H1 (cell line): ENCODE results near the gene SLN. TPM values are rescaled to one million over a fixed set of nuclear protein-coding genes. Genes with fewer than 3 reads are reported as not detected.

Experiments
- CTCF ChIA-PET: fragments of 300-600 bp; sonication (Branson Sonifier 250); formaldehyde crosslinking; loops from one replicate; lab custom pipeline; 2021; ENCODE audit not compliant: partially characterized antibody; lab: Charles Lee
- POLR2A ChIA-PET: fragments of 300-600 bp; sonication (Branson Sonifier 250); formaldehyde crosslinking; loops from one replicate; lab custom pipeline; 2021; ENCODE audit warnings: inconsistent platforms; ENCODE audit not compliant: partially characterized antibody; lab: Charles Lee
- DNase-seq, 2 experiments: peaks; one replicate each; pipeline versions ENCODE4 v3.0.0 to v3.0.0-alpha.2; 2010 to 2022; ENCODE audit warnings: low spot score in 2 of 2, low read depth in 1 of 2, mixed read lengths in 1 of 2
- FAIRE-seq: peaks from 2 replicates; lab custom pipeline; 2011; peaks lifted over from hg19 to GRCh38; lab: Jason Lieb, UNC
- H2AFZ ChIP-seq: 2 replicates; pipeline ENCODE4 v1.8.1; 2012; ENCODE audit warnings: low read length, inconsistent platforms
- H2AK5ac ChIP-seq: 2 replicates; pipeline ENCODE4 v1.6.1; 2013; ENCODE audit warnings: low read depth, low read length
- H2BK120ac ChIP-seq: replicated peaks from 2 replicates; pipeline ENCODE3; 2013; ENCODE audit warnings: low read depth, low read length, inconsistent platforms
- H2BK12ac ChIP-seq: 2 replicates; pipeline ENCODE4 v1.6.1; 2013; ENCODE audit warnings: low read depth, low read length
- H2BK15ac ChIP-seq: 2 replicates; pipeline ENCODE4 v1.6.1; 2013; ENCODE audit warnings: low read length
- H2BK20ac ChIP-seq: 2 replicates; pipeline ENCODE4 v1.6.1; 2013; ENCODE audit warnings: low read length
- H2BK5ac ChIP-seq: 2 replicates; pipeline ENCODE4 v1.6.1; 2013; ENCODE audit warnings: low read depth, low read length
- H3K14ac ChIP-seq: 2 replicates; pipeline ENCODE4 v1.6.1; 2013; ENCODE audit warnings: inconsistent platforms; ENCODE audit not compliant: insufficient read length
- H3K18ac ChIP-seq: 2 replicates; pipeline ENCODE4 v1.6.1; 2013; ENCODE audit warnings: low read length; ENCODE audit errors: extremely low read depth
- H3K23ac ChIP-seq: 2 replicates; pipeline ENCODE4 v1.6.1; 2013; ENCODE audit warnings: inconsistent platforms; ENCODE audit not compliant: insufficient read length
- H3K23me2 ChIP-seq: 2 replicates; pipeline ENCODE4 v1.6.1; 2013; ENCODE audit warnings: low read depth, low read length
- H3K27ac ChIP-seq: 2 replicates; pipeline ENCODE4 v1.6.1; 2011; ENCODE audit warnings: low read depth, low read length, inconsistent platforms
- H3K27me3 ChIP-seq, 4 experiments: replicated peaks in 1 of 4; 1 replicate in 1 of 4; 2 replicates in 3 of 4; pipeline versions ENCODE4 v1.6.1 to v1.8.1; 2011 to 2013; ENCODE audit warnings: low read length in 3 of 4, mild to moderate bottlenecking in 3 of 4, inconsistent platforms in 2 of 4, mixed read lengths in 2 of 4, moderate library complexity in 1 of 4; ENCODE audit not compliant: control insufficient read depth in 3 of 4, insufficient read depth in 3 of 4; ENCODE audit errors: extremely low read depth in 1 of 4
- H3K36me3 ChIP-seq, 4 experiments: 2 replicates each; pipeline versions ENCODE4 v1.6.1 to v1.8.1; 2011 to 2013; ENCODE audit warnings: mild to moderate bottlenecking in 4 of 4, low read length in 3 of 4, moderate library complexity in 2 of 4, control low read depth in 1 of 4, inconsistent platforms in 1 of 4; ENCODE audit not compliant: insufficient read depth in 4 of 4, control insufficient read depth in 2 of 4
- H3K4ac ChIP-seq: replicated peaks from 2 replicates; pipeline ENCODE3; 2013; ENCODE audit warnings: low read length, low read depth, mixed read lengths, inconsistent platforms; ENCODE audit not compliant: insufficient read length
- H3K4me1 ChIP-seq, 4 experiments: replicated peaks in 1 of 4; 1 replicate in 1 of 4; 2 replicates in 3 of 4; pipeline versions ENCODE4 v1.6.1 to v1.8.1; 2011 to 2013; ENCODE audit warnings: low read length in 3 of 4, inconsistent platforms in 2 of 4, mixed read lengths in 1 of 4; ENCODE audit not compliant: insufficient read depth in 4 of 4, control insufficient read depth in 3 of 4
- H3K4me2 ChIP-seq, 2 experiments: 2 replicates each; pipeline versions ENCODE4 v1.6.1 to v1.8.1; 2011 to 2013; ENCODE audit warnings: low read depth in 2 of 2, low read length in 2 of 2, control low read depth in 1 of 2, inconsistent platforms in 1 of 2, mild to moderate bottlenecking in 1 of 2; ENCODE audit not compliant: insufficient read depth in 1 of 2
- H3K4me3 ChIP-seq, 4 experiments: fragments of 200-600, 300-600 bp in 1 of 4; sonication (generic), shearing (Covaris generic), sonication (Bioruptor Twin) in 1 of 4; 2 replicates each; pipeline versions ENCODE4 v1.5.1 to v1.8.1; 2011 to 2016; ENCODE audit warnings: low read length in 4 of 4, low read depth in 3 of 4, control low read depth in 2 of 4, inconsistent platforms in 2 of 4, mild to moderate bottlenecking in 2 of 4, mixed read lengths in 1 of 4, moderate library complexity in 1 of 4; ENCODE audit not compliant: insufficient read depth in 2 of 4; ENCODE audit errors: extremely low read depth in 1 of 4
- H3K56ac ChIP-seq: replicated peaks from 2 replicates; pipeline ENCODE3; 2013; ENCODE audit warnings: low read depth, mild to moderate bottlenecking, mixed read lengths, low read length, inconsistent platforms; ENCODE audit not compliant: insufficient read length
- H3K79me1 ChIP-seq: 2 replicates; pipeline ENCODE4 v1.6.1; 2013; ENCODE audit warnings: low read depth, low read length, control low read depth
- H3K79me2 ChIP-seq, 2 experiments: 2 replicates each; pipeline versions ENCODE4 v1.6.1 to v1.8.1; 2012 to 2013; ENCODE audit warnings: low read length in 2 of 2, mild to moderate bottlenecking in 2 of 2, inconsistent platforms in 1 of 2; ENCODE audit not compliant: insufficient read depth in 2 of 2, control insufficient read depth in 1 of 2
- H3K9ac ChIP-seq, 4 experiments: replicated peaks in 1 of 4; 1 replicate in 1 of 4; 2 replicates in 3 of 4; pipeline versions ENCODE4 v1.6.1 to v1.8.1; 2011 to 2013; ENCODE audit warnings: low read depth in 3 of 4, low read length in 3 of 4, control low read depth in 2 of 4, mild to moderate bottlenecking in 2 of 4, moderate library complexity in 2 of 4, inconsistent platforms in 1 of 4; ENCODE audit errors: extremely low read depth in 1 of 4
- H3K9me3 ChIP-seq, 2 experiments: 2 replicates each; pipeline versions ENCODE4 v1.6.1 to v1.8.1; 2012 to 2013; ENCODE audit warnings: mild to moderate bottlenecking in 2 of 2, moderate library complexity in 2 of 2, control low read depth in 1 of 2, inconsistent platforms in 1 of 2, low read depth in 1 of 2, low read length in 1 of 2, mixed read lengths in 1 of 2; ENCODE audit not compliant: insufficient read depth in 2 of 2
- H4K20me1 ChIP-seq, 2 experiments: replicated peaks in 1 of 2; 2 replicates each; pipeline versions ENCODE3 to v1.8.1; 2011 to 2013; ENCODE audit warnings: inconsistent platforms in 2 of 2, low read length in 2 of 2, mild to moderate bottlenecking in 1 of 2; ENCODE audit not compliant: insufficient read depth in 2 of 2, control insufficient read depth in 1 of 2
- H4K5ac ChIP-seq: 2 replicates; pipeline ENCODE4 v1.6.1; 2013; ENCODE audit warnings: low read length, low read depth, mixed read lengths, inconsistent platforms; ENCODE audit not compliant: insufficient read length
- H4K8ac ChIP-seq: 2 replicates; pipeline ENCODE4 v1.8.0; 2013; ENCODE audit warnings: mild to moderate bottlenecking, moderate library complexity, low read length, inconsistent platforms; ENCODE audit not compliant: insufficient read depth; ENCODE audit errors: extremely low read depth
- H4K91ac ChIP-seq: replicated peaks from 2 replicates; pipeline ENCODE3; 2013; ENCODE audit warnings: low read length, mixed read lengths, inconsistent platforms; ENCODE audit not compliant: insufficient read length
- BRCA1 ChIP-seq: IDR thresholded peaks from 2 replicates; pipeline ENCODE4 v1.6.1; 2012; ENCODE audit warnings: low read depth, low read length, improper control_type of control experiment
- CEBPB ChIP-seq: IDR thresholded peaks from 2 replicates; pipeline ENCODE4 v1.6.1; 2012; ENCODE audit warnings: low read depth, low read length
- EGR1 ChIP-seq: IDR thresholded peaks from 2 replicates; pipeline ENCODE4 v1.6.1; 2011; ENCODE audit warnings: low read depth, low read length, borderline replicate concordance
- EP300 ChIP-seq, 2 experiments: IDR thresholded peaks; 1 replicate in 1 of 2; 2 replicates in 1 of 2; pipeline ENCODE4 v1.6.1; 2011 to 2012; ENCODE audit warnings: low read depth in 2 of 2, low read length in 2 of 2, mild to moderate bottlenecking in 2 of 2, borderline replicate concordance in 1 of 2, inconsistent platforms in 1 of 2, moderate library complexity in 1 of 2
- EZH2 ChIP-seq: fragments of 200-600 bp; sonication (generic); IDR thresholded peaks from 2 replicates; pipeline ENCODE4 v1.7.1; 2012; ENCODE audit warnings: low read depth, mild to moderate bottlenecking, moderate library complexity, low read length, inconsistent platforms; ENCODE audit not compliant: severe bottlenecking
- FOSL1 ChIP-seq: IDR thresholded peaks from 2 replicates; pipeline ENCODE4 v1.6.1; 2011; ENCODE audit warnings: mild to moderate bottlenecking, low read depth, low read length, moderate library complexity; ENCODE audit not compliant: insufficient read depth
- HDAC6 ChIP-seq: IDR thresholded peaks from one replicate; pipeline ENCODE4 v1.7.1; 2012; ENCODE audit warnings: low read depth, mild to moderate bottlenecking, inconsistent platforms, low read length, moderate library complexity
- JUN ChIP-seq: IDR thresholded peaks from 2 replicates; pipeline ENCODE4 v1.6.1; 2011; ENCODE audit warnings: low read depth, mild to moderate bottlenecking, improper control_type of control experiment, low read length
- NRF1 ChIP-seq: IDR thresholded peaks from 2 replicates; pipeline ENCODE4 v1.6.1; 2011; ENCODE audit warnings: mild to moderate bottlenecking, low read depth, low read length, improper control_type of control experiment
- SIX5 ChIP-seq: IDR thresholded peaks from 2 replicates; pipeline ENCODE4 v1.6.1; 2011; ENCODE audit warnings: mild to moderate bottlenecking, low read depth, low read length
- SP4 ChIP-seq: IDR thresholded peaks from 2 replicates; pipeline ENCODE4 v1.6.1; 2012; ENCODE audit warnings: low read length, inconsistent platforms
- TAF7 ChIP-seq: optimal IDR thresholded peaks from 2 replicates; pipeline ENCODE3; 2011; ENCODE audit warnings: low read depth, mild to moderate bottlenecking, inconsistent platforms, low read length, moderate library complexity, borderline replicate concordance
- YY1 ChIP-seq: IDR thresholded peaks from 2 replicates; pipeline ENCODE4 v1.6.1; 2011; ENCODE audit warnings: low read depth, mild to moderate bottlenecking, low read length
- WGBS, 2 experiments: shearing (Covaris generic) in 1 of 2; methylation state at CpG; one replicate each; pipeline versions ENCODE4 v1.1.6 to v1.1.7; 2013 to 2015; ENCODE audit warnings: low lambda C conversion rate in 2 of 2, mixed read lengths in 2 of 2, inconsistent platforms in 1 of 2, low coverage in 1 of 2, missing lambda C conversion rate in 1 of 2; ENCODE audit not compliant: insufficient replicate concordance in 2 of 2, insufficient coverage in 1 of 2, insufficient read length in 1 of 2; ENCODE audit errors: extremely low coverage in 1 of 2, missing lambda C conversion rate in 1 of 2; 5-methylcytosine and 5-hydroxymethylcytosine counted together
- polyA plus RNA-seq, 7 experiments: library from polyadenylated mRNA; depleted of rRNA in 3 of 7; stranded (reverse) in 5 of 7; unstranded in 2 of 7; fragments of >200 nt in 5 of 7; fragments of 200-250 nt in 2 of 7; gene quantifications; 1 replicate in 5 of 7; 2 replicates in 1 of 7; 4 replicates in 1 of 7; pipeline versions ENCODE4 v1.2.1 to v1.2.3, GENCODE V29; 2011 to 2013; ENCODE audit warnings: missing spikeins in 2 of 7, mixed read lengths in 2 of 7
- total RNA-seq: library from RNA; stranded (reverse); fragmentation: NEBNext Ultra II Directional; extraction: Animal tissue kit (Norgen Biotek cat#: 25700); gene quantifications from 2 replicates; pipeline ENCODE4 v1.2.1, GENCODE V29; 2021

SLN gene
- total and polyA plus RNA-seq, 2 of the 8 experiments (the other 6 are each of a cell fraction or from before 2014, with no cell fraction given): not detected

DNA sequence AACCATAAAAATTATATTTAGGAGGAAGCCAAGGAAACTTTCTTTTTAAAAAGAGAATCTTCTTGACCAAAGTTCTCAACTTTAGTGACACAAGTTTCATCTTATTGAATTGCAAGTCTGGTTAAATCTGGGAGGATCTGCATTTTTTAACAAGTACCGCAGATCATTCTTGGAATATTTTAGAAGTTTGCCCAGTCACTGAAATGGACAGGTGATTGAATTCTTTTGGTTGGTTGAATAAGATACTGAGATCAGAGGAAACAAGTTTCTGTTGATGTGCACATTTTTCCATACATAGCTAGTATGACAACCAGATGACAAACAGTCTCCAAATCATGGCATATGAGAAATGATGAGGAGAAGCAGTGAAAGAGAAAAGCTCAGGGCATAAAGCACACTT is 50.2 kb downstream of the SLN start:
- Histone ChIP-seq H3K79me1 (no peaks in the 10 kb centered on the region), H3K4me2 (no peak overlapping the region), H3K23me2 (no peaks in the 10 kb centered on the region), H3K18ac (no peak overlapping the region), H3K9me3 (no peaks in the 10 kb centered on the region), H3K14ac (no peak overlapping the region), H4K8ac (no peak overlapping the region), H3K27ac (no peak overlapping the region), H3K4ac (peak overlapping the region; percentile 4), H2AFZ (no peak overlapping the region), H3K4me3 (no peak overlapping the region), H3K4me1 (peaks cover 0 to 4% (median 3%) of the 10 kb centered on the region in 4 experiments; a peak in 3 of 7 replicates), H2BK20ac (no peak overlapping the region), H2AK5ac (no peak overlapping the region), H4K20me1 (no peaks in the 10 kb centered on the region), H3K56ac (no peak overlapping the region), H2BK5ac (no peak overlapping the region), H3K79me2 (no peaks in the 10 kb centered on the region), H2BK15ac (no peak overlapping the region), H4K5ac (no peak overlapping the region), H2BK120ac (no peak overlapping the region), H3K36me3 (no peaks in the 10 kb centered on the region), H4K91ac (no peak overlapping the region), H3K9ac (no peak overlapping the region), H3K27me3 (no peaks in the 10 kb centered on the region), H3K23ac (no peak overlapping the region), H2BK12ac (no peak overlapping the region)
- DNase-seq (no peak), FAIRE-seq (no peak)
- TF ChIP-seq EZH2 (no peak), FOSL1 (no peak), EGR1 (no peak), HDAC6 (no peak), TAF7 (no peak), JUN (no peak), EP300 (IDR thresholded peaks at IDR 0.05; ENCODE audit: borderline replicate concordance in 1 of 2, low read depth in 2 of 2, low read length in 2 of 2) (no peak), SIX5 (no peak), NRF1 (no peak), BRCA1 (no peak), CEBPB (no peak), SP4 (no peak), YY1 (no peak)
- ChIA-PET CTCF (interaction anchor here (0.6 to 1.5 kb wide), 5 partner anchors 10 to 235 kb away, joined by 3 to 4 read pairs (median 3); no protein-coding TSS in a partner anchor), POLR2A (no interaction called here)
- 95% methylated on average over 1 of the region's 1 CpG; no CpG with 5 or more reads in 1 of the 2 experiments for WGBS, 2 experiments
